GM12875 (cell line): ENCODE measurements around the gene PWWP2A.

Experiments used
- H3K4me3 ChIP-seq: one replicate; pipeline ENCODE4 v1.5.1; 2011; ENCODE audit warnings: low read depth, low read length, control low read depth
- CTCF ChIP-seq: IDR thresholded peaks from 2 replicates; pipeline ENCODE4 v1.5.1; 2011; ENCODE audit warnings: low read depth, mild to moderate bottlenecking, control low read depth, inconsistent platforms, low read length, moderate library complexity, borderline replicate concordance; ENCODE audit not compliant: insufficient read depth

The PWWP2A gene

GRCh38 chr5:160096178-160096577 lies 23.1 kb downstream of the PWWP2A start:
- TF ChIP-seq CTCF = no peak
- H3K4me3 ChIP-seq = no peak overlapping the region

GRCh38 chr5:160092960-160093707 lies 26.1 kb downstream of the PWWP2A start:
- no peak overlapping the region for H3K4me3 ChIP-seq
- TF ChIP-seq CTCF = no peak

GRCh38 chr5:160092514-160092913 lies 26.7 kb downstream of the PWWP2A start:
- no peak overlapping the region for H3K4me3 ChIP-seq
- no peak for TF ChIP-seq CTCF

DNA sequence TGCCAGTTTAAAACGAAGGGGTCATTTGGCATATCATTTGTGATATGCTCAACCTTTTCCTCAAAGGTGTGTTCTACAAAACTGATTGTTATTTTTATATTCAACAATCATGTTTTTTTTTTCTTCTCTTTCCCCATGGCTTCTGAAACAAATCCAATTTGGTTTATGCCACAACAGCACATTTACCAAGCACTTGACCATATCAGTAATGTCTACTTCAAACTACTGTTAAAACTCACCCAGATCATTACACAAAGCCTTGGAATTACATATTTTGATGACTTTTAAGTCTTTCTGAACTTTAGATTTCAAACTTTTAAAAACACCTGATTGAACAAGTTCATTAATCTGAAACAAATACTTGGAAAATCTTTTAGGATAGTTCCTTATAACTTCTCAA lies 29.2 kb downstream of the PWWP2A start:
- TF ChIP-seq CTCF = no peak
- H3K4me3 ChIP-seq = no peak overlapping the region

DNA sequence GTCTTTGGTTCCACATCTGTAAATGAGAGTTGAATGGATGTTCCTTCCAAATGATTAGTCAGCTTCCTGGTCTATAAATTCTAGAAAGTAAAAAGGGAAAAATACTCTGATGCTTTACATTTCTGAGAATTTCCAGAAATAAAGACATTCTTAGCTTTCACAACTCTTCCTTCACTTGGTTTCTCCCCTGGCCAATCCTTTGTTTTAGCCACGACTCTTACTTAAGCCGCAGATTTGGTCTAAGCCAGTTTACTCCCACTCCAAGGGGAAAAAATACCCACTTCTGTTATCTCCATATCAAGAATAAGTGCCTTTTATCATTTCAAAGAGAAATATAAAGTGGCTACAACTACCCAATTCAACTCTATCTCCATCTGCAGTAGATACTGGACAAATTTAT lies 29.7 kb downstream of the PWWP2A start:
- no peak for TF ChIP-seq CTCF
- no peak overlapping the region for H3K4me3 ChIP-seq

- H3K4me3 ChIP-seq = no peak overlapping the region
- TF ChIP-seq CTCF = no peak
Observed at GRCh38 chr5:160088805-160089204, 30.4 kb downstream of the PWWP2A start.

DNA sequence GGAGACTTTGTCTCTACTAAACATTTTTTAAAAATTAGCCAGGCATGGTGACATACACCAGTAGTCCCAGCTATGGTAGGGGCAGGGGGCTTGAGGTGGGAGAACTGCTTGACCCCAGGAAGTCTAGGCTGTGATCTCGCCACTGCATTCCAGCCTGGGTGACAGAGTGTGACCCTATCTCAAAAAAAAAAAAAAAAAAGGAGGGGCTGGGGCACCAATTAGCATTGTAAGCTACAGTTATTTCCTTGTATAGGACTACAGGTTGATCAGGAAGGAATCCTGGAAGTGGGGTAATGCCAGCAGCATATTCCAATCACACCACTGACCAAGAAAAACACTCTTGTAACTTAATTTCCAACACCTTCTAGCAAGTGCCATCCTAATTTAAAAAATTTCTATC lies 32.1 kb downstream of the PWWP2A start:
- H3K4me3 ChIP-seq = no peak overlapping the region
- TF ChIP-seq CTCF = no peak
